HCT116 (cell line): ENCODE measurements around the gene AVEN.

Experiments used
- CEBPB ChIP-seq: IDR thresholded peaks from 2 replicates; pipeline ENCODE4 v1.6.1; 2012; ENCODE audit warnings: low read depth
- EGR1 ChIP-seq: IDR thresholded peaks from 2 replicates; pipeline ENCODE4 v1.6.1; 2012; ENCODE audit warnings: low read depth
- EZH2 ChIP-seq: fragments of 200-600 bp; sonication (generic); IDR thresholded peaks from 2 replicates; pipeline ENCODE4 v1.6.1; 2017; ENCODE audit warnings: antibody characterized with exemption, mixed run types
- EZH2phosphoT487 ChIP-seq: fragments of 200-600 bp; IDR thresholded peaks from 2 replicates; pipeline ENCODE4 v1.6.1; 2018; ENCODE audit warnings: antibody characterized with exemption, borderline replicate concordance
- POLR2A ChIP-seq: IDR thresholded peaks from 2 replicates; pipeline ENCODE4 v1.7.0; 2011; ENCODE audit warnings: borderline replicate concordance; ENCODE audit not compliant: insufficient read depth, insufficient read length; ENCODE audit errors: extremely low read depth
- POLR2AphosphoS5 ChIP-seq: IDR thresholded peaks from 2 replicates; pipeline ENCODE4 v1.6.1; 2011; ENCODE audit warnings: mild to moderate bottlenecking, low read depth, low read length, moderate library complexity
- YY1 ChIP-seq: IDR thresholded peaks from 2 replicates; pipeline ENCODE4 v1.6.1; 2011; ENCODE audit warnings: low read length, low read depth, moderate library complexity, mild to moderate bottlenecking; ENCODE audit not compliant: insufficient replicate concordance; ENCODE audit errors: extremely low read depth
- TF ChIP-seq, protein P1 (sequence below): IDR thresholded peaks from 2 replicates; pipeline ENCODE4 v1.6.1; 2012; ENCODE audit warnings: low read depth
- TF ChIP-seq, protein P2 (sequence below), 3 experiments: fragments of 200-600 bp in 1 of 3; sonication (generic) in 1 of 3; IDR thresholded peaks in 2 of 3; conservative IDR thresholded peaks in 1 of 3; 2 replicates each; pipeline ENCODE4 v1.5.1; 2012 to 2017; ENCODE audit warnings: low read depth in 2 of 3, low read length in 2 of 3, antibody characterized with exemption in 1 of 3, borderline replicate concordance in 1 of 3, control low read depth in 1 of 3, mild to moderate bottlenecking in 1 of 3, mixed read lengths in 1 of 3, mixed run types in 1 of 3, moderate library complexity in 1 of 3; ENCODE audit not compliant: insufficient read depth in 1 of 3
- TF ChIP-seq, protein P3 (sequence below): IDR thresholded peaks from 2 replicates; pipeline ENCODE4 v1.6.1; 2012

DNA sequence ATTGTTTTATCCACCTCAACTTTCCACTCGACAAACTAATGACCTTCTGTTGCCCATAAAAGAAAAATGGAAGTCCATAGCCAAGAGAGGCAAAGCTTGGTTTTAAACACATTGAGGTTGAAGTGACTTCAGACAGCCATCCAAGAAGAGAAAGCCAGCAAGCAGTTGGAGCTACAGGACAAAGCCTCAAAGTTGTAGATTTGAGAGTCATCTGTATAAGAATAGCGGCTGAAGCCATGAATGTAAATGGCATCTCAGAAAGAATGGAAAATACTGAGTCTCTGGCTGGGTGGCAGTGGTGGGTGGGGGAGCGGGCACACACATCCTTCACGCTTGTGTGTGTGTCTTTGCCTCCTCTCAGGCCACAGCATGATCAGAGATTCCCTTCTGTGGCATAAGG, 194.8 kb downstream of the AVEN start:
- TF ChIP-seq, protein P1, sequence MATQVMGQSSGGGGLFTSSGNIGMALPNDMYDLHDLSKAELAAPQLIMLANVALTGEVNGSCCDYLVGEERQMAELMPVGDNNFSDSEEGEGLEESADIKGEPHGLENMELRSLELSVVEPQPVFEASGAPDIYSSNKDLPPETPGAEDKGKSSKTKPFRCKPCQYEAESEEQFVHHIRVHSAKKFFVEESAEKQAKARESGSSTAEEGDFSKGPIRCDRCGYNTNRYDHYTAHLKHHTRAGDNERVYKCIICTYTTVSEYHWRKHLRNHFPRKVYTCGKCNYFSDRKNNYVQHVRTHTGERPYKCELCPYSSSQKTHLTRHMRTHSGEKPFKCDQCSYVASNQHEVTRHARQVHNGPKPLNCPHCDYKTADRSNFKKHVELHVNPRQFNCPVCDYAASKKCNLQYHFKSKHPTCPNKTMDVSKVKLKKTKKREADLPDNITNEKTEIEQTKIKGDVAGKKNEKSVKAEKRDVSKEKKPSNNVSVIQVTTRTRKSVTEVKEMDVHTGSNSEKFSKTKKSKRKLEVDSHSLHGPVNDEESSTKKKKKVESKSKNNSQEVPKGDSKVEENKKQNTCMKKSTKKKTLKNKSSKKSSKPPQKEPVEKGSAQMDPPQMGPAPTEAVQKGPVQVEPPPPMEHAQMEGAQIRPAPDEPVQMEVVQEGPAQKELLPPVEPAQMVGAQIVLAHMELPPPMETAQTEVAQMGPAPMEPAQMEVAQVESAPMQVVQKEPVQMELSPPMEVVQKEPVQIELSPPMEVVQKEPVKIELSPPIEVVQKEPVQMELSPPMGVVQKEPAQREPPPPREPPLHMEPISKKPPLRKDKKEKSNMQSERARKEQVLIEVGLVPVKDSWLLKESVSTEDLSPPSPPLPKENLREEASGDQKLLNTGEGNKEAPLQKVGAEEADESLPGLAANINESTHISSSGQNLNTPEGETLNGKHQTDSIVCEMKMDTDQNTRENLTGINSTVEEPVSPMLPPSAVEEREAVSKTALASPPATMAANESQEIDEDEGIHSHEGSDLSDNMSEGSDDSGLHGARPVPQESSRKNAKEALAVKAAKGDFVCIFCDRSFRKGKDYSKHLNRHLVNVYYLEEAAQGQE: no peak
- TF ChIP-seq, protein P2, sequence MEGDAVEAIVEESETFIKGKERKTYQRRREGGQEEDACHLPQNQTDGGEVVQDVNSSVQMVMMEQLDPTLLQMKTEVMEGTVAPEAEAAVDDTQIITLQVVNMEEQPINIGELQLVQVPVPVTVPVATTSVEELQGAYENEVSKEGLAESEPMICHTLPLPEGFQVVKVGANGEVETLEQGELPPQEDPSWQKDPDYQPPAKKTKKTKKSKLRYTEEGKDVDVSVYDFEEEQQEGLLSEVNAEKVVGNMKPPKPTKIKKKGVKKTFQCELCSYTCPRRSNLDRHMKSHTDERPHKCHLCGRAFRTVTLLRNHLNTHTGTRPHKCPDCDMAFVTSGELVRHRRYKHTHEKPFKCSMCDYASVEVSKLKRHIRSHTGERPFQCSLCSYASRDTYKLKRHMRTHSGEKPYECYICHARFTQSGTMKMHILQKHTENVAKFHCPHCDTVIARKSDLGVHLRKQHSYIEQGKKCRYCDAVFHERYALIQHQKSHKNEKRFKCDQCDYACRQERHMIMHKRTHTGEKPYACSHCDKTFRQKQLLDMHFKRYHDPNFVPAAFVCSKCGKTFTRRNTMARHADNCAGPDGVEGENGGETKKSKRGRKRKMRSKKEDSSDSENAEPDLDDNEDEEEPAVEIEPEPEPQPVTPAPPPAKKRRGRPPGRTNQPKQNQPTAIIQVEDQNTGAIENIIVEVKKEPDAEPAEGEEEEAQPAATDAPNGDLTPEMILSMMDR (IDR thresholded peaks at IDR 0.05 in 2 of 3, conservative IDR thresholded peaks at IDR 0.05 in 1 of 3; ENCODE audit: borderline replicate concordance in 1 of 3, insufficient read depth in 1 of 3, low read depth in 2 of 3, low read length in 2 of 3): no peak
- TF ChIP-seq EZH2 (no peak), YY1 (no peak), POLR2A (no peak), CEBPB (no peak), EGR1 (no peak), POLR2AphosphoS5 (no peak), EZH2phosphoT487 (no peak)
- TF ChIP-seq, protein P3, sequence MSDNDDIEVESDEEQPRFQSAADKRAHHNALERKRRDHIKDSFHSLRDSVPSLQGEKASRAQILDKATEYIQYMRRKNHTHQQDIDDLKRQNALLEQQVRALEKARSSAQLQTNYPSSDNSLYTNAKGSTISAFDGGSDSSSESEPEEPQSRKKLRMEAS: no peak
